Mucosa of rectum (tissue), 2 donors: ENCODE data around the gene PDE4D.
"Not testable (repeated sequence)": the region's sequence is repeated elsewhere in the genome, so short reads cannot be mapped to it uniquely, and the experiment has no call there.

Experiments used
- H3K27ac ChIP-seq, 2 donors: one replicate each; pipeline ENCODE4 v1.7.0; 2013; ENCODE audit warnings: inconsistent platforms in 2 of 2, low read depth in 2 of 2, low read length in 2 of 2
- H3K27me3 ChIP-seq, 2 donors: one replicate each; pipeline ENCODE4 v1.7.0; 2013; ENCODE audit warnings: low read length in 2 of 2; ENCODE audit not compliant: control insufficient read depth in 2 of 2, insufficient read depth in 2 of 2
- H3K36me3 ChIP-seq, 2 donors: one replicate each; pipeline ENCODE4 v1.7.0; 2013; ENCODE audit warnings: low read length in 2 of 2; ENCODE audit not compliant: control insufficient read depth in 2 of 2, insufficient read depth in 2 of 2
- H3K4me1 ChIP-seq, 2 donors: one replicate each; pipeline ENCODE4 v1.7.0; 2013; ENCODE audit warnings: low read length in 2 of 2, mild to moderate bottlenecking in 1 of 2; ENCODE audit not compliant: control insufficient read depth in 2 of 2, insufficient read depth in 2 of 2
- H3K4me3 ChIP-seq, 2 donors: one replicate each; pipeline ENCODE4 v1.7.0; 2013; ENCODE audit warnings: low read length in 2 of 2
- H3K9ac ChIP-seq, 2 donors: one replicate each; pipeline ENCODE4 v1.7.0; 2013; ENCODE audit warnings: low read length in 2 of 2, low read depth in 1 of 2, mild to moderate bottlenecking in 1 of 2
- H3K9me3 ChIP-seq, 2 donors: one replicate each; pipeline ENCODE4 v1.7.0; 2013; ENCODE audit warnings: low read length in 2 of 2; ENCODE audit not compliant: control insufficient read depth in 2 of 2
- donor health status: healthy.
- donor health status: Normal muscosa, but diverticular disease.

PDE4D gene

DNA sequence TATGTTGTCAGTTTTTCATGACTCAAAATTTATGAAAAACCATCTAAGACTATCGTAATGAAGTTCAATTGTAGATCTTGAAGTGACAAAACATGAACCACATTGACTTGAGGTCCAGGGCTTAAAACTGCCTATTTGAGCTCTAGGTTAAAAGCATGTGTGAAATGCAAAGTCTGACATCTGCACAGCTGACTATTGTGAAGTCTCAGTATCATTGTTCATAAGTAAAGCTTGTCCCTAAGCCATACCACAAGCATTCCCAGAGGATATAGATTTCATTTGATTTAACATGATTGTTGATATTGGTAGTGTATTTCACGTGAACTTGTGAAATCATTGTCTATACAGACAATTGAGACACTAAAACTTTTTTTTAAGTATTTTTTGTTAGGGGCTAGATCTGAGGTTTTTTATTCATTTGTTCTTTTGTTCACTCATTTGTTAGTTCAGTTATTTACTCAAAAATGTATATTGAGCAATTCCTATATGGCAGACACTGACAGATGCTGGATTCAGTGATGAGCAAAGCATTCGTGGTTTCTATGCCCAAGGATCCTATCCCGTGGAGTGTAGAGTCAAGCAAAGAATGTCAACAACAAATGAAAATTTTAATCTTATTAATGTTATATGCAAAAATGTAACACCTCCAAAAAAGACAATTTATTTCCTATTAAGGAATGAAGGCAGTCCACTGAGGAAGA is 825.4 kb downstream of the PDE4D start:
- Histone ChIP-seq H3K4me1 (no peaks in the 10 kb centered on the region), H3K4me3 (no peak overlapping the region), H3K27me3 (no peaks in the 10 kb centered on the region), H3K9me3 (no peaks in the 10 kb centered on the region), H3K9ac (no peak overlapping the region), H3K36me3 (no peaks in the 10 kb centered on the region), H3K27ac (no peak overlapping the region)

DNA sequence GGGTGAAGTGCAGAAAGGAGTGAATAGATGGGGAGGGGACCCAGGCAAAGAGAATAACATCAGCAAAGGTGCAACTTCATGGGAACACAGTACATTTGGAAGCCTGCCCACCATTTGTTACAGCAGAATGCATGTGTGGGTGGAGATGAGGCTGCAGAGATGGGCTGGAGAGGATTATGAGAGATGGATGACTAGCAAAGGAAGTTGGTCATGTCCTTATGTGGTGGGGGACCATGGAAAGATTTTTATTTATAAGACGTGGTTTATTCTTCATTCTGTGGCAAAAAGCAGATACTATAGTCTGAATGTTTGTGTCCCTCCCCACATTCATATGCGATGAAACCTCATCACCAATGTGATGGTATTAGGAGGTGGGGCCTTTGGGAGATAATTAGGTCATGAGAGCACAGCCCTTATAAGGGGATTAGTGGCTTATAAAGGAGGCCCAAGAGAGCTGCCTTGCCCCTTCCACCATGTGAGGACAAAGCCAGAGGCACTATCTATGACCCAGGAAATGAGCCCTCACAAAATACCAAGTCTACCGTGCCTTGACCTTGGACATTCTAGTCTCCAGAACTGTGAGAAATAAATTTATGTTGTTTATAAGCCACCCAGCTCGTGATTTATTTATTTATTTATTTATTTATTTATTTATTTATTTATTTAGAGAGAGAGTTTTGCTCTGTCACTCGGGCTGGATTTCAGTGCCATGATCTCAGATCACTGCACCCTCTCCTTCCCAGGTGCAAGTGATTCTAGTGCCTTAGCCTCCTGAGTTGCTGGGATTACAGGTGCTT is 827.0 kb downstream of the PDE4D start:
- no peaks in the 10 kb centered on the region for H3K4me1 ChIP-seq
- H3K36me3 ChIP-seq, result peaks cover 0 to 2% of the 10 kb centered on the region in 2 donors
- no peak overlapping the region for H3K9ac ChIP-seq
- no peaks in the 10 kb centered on the region for H3K9me3 ChIP-seq
- H3K27ac ChIP-seq, result no peak overlapping the region
- no peak overlapping the region for H3K4me3 ChIP-seq
- H3K27me3 ChIP-seq, result no peaks in the 10 kb centered on the region

DNA sequence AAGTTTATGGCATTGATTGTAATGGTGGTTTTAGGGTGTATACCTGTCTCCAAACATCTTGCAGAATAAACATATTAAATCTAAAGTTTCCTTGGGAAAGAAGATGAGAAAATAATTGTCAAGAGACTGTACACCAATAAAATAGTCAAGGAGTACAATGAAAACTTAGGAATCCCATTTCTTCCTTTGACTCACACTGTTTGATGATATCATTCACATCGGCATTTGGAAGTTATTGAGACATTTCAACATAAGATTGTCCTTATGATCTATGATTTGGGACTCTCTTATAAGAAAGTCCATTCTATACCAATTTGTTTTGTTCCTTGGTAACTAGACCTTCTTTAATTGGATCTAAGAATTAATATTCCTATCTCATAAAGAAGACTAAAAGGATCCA is 828.0 kb downstream of the PDE4D start:
- H3K4me3 ChIP-seq, result no peak overlapping the region
- no peak overlapping the region for H3K9ac ChIP-seq
- H3K4me1 ChIP-seq, result no peaks in the 10 kb centered on the region
- no peaks in the 10 kb centered on the region for H3K9me3 ChIP-seq
- H3K36me3 ChIP-seq, result peaks cover 0 to 2% of the 10 kb centered on the region in 2 donors
- H3K27me3 ChIP-seq, result no peaks in the 10 kb centered on the region
- no peak overlapping the region for H3K27ac ChIP-seq

DNA sequence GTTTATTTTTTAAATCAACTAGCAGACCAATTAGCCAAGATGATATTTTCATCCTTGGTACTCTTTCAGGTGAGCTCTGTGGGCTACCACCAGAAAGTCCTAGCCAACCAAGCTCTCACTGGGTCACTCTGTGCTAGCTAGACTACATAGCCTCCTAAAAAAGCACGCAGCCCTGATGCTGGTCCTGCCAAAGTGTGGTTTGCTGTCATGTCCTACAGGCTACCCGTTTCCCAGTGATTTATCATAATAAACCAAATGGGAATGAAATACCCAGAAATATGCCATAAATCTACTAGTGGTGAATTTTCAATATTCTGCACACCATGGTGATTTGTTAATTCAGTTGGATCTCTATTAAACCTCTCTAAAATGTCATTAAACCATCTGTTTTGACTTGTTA is 829.2 kb downstream of the PDE4D start:
- Histone ChIP-seq H3K27me3 (no peaks in the 10 kb centered on the region), H3K4me1 (no peaks in the 10 kb centered on the region), H3K27ac (no peak overlapping the region), H3K9ac (no peak overlapping the region), H3K4me3 (no peak overlapping the region), H3K9me3 (no peaks in the 10 kb centered on the region), H3K36me3 (peaks cover 0 to 2% of the 10 kb centered on the region in 2 donors)

DNA sequence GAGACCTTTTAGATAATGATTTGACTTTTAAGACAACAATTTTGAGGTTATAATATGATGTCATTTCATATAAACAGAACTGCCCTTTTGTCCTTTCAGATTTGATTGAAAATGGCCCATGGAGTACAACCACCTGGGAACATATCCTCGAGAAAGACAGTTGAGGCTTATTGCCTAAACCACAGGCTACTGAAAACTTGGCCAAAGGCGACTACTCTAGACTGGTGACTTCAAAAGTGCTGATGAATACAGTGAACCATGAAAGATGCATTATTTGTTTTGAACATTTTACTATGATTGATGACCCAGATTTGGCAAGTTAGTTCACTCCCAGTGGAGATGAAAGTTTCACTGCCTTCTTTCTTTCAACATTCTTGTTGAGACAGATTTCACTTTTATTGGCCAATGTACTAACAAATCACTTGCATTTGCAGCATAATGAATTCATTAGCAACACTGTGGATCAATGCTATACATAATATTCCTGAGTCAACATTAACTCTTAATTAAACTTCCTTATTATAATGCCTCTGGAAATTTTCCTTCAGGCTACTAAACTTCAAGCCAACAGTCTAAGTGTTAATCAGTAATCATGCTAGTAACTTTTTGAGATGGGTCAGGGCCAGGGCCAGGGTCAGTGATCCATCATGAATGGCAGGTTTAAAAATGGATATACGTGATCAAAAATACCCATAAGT is 830.4 kb downstream of the PDE4D start:
- H3K27ac ChIP-seq, result no peak overlapping the region
- no peak overlapping the region for H3K4me3 ChIP-seq
- no peak overlapping the region for H3K9ac ChIP-seq
- no peaks in the 10 kb centered on the region for H3K27me3 ChIP-seq
- peaks cover 0 to 2% of the 10 kb centered on the region in 2 donors for H3K36me3 ChIP-seq
- H3K4me1 ChIP-seq, result no peaks in the 10 kb centered on the region
- H3K9me3 ChIP-seq, result no peaks in the 10 kb centered on the region

DNA sequence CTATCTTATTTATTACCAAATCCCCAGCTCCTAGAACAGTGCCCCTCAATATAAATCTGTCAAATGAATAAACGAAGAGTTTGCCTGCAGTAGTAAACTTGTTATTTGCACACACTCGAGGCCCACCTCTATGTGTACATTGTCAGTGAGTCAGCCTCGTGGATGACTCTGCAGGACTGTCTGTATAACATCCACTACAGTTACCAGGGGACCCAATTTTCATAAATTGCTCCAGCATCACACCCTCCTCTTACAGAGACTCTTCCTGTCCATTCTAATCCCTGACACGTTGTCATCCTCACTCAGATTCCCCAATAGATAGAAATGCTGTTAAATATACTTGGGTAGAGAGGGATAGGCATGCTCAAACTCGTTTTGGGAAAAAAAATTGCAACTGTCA is 832.1 kb downstream of the PDE4D start:
- Histone ChIP-seq H3K4me1 (no peaks in the 10 kb centered on the region), H3K27me3 (no peaks in the 10 kb centered on the region)

DNA sequence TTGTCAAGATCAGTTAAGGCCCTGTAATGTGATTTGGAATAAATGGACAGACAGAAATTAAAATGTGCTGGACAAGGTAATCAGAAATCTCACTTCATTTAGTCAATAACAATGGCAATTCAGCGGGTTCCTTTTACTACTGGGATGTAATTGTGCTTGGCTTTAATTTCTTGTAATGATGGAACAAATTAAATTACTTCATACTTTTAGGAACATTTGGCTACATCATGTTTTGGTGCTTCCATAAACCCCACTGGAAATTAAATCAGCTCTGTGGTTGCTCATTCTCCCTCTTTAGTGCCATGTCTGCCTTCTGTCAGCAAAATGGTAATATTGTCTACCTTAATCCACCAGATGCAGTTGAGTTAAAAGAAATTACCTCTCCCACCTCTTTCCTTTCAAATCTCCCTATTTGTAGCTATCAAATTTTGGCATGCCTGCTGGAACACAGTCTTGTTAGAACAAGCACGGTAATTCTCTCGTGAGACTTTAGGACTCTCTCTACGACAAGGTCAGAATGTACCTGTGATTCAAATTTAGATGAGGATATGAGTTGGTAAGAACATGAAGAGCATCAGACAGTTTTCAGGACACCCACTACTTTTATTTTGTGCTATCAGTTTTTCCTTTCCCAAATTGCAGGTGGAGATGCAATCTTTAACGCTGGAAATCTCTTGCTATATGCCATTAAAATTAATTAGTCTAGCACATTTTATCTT is 834.4 kb downstream of the PDE4D start:
- no peaks in the 10 kb centered on the region for H3K27me3 ChIP-seq
- no peak overlapping the region for H3K9ac ChIP-seq
- no peaks in the 10 kb centered on the region for H3K4me1 ChIP-seq
- no peaks in the 10 kb centered on the region for H3K9me3 ChIP-seq
- no peak overlapping the region for H3K27ac ChIP-seq
- peaks cover 2% of the 10 kb centered on the region in 2 donors for H3K36me3 ChIP-seq
- H3K4me3 ChIP-seq, result no peak overlapping the region

More for the DNA sequence above, 832.1 kb downstream of the PDE4D start:
- H3K27ac ChIP-seq, result no peak overlapping the region
- H3K9me3 ChIP-seq, result no peaks in the 10 kb centered on the region
- H3K36me3 ChIP-seq, result peaks cover 0 to 2% of the 10 kb centered on the region in 2 donors
- H3K4me3 ChIP-seq, result no peak overlapping the region
- H3K9ac ChIP-seq, result no peak overlapping the region

DNA sequence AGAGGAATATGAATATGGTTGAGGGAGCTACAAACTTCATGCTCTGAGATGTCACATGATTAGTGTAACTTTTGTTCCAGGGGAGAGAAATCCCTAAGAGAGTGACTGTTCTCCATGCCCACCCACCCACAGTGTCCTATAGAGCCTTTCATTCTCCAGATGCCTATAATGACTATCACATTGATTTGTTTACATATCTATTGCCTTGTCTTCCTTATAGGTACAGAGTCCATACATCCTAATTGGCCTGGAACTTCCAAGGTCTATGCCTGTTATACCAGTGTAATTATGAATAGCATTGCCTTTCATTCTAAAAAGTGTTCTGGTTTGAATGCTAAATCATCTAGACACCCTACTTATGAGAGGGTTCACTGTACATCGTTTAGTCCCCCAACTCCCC is 835.3 kb downstream of the PDE4D start:
- no peaks in the 10 kb centered on the region for H3K9me3 ChIP-seq
- no peaks in the 10 kb centered on the region for H3K27me3 ChIP-seq
- no peak overlapping the region for H3K9ac ChIP-seq
- no peaks in the 10 kb centered on the region for H3K4me1 ChIP-seq
- H3K27ac ChIP-seq, result no peak overlapping the region
- H3K4me3 ChIP-seq, result no peak overlapping the region
- H3K36me3 ChIP-seq, result peaks cover 2% of the 10 kb centered on the region in 2 donors

DNA sequence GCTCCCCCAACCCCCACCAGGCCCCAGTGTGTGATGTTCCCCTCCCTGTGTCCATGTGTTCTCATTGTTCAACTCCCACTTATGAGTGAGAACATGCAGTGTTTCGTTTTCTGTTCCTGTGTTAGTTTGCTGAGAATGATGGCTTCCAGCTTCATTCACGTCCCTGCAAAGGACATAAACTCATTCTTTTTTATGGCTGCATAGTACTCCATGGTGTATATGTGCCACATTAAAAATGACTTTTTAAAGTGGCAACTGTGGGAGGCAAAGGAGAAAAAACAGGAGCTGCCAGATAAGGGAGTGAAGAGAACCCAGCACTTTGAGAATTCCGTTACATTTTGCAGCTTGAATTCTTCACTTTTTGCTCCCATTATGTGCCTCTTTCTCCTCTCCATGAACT is 836.9 kb downstream of the PDE4D start:
- H3K9me3 ChIP-seq, H3K27ac ChIP-seq, H3K36me3 ChIP-seq, H3K9ac ChIP-seq, H3K27me3 ChIP-seq, H3K4me3 ChIP-seq, H3K4me1 ChIP-seq: not testable (repeated sequence)
